H1 (cell line): ENCODE results near the gene COL19A1. TPM values are rescaled to one million over a fixed set of nuclear protein-coding genes. Genes with fewer than 3 reads are reported as not detected.

ENCODE experiments used
- CTCF ChIA-PET: fragments of 300-600 bp; sonication (Branson Sonifier 250); formaldehyde crosslinking; loops from one replicate; lab custom pipeline; 2021; ENCODE audit not compliant: partially characterized antibody; lab: Charles Lee
- POLR2A ChIA-PET: fragments of 300-600 bp; sonication (Branson Sonifier 250); formaldehyde crosslinking; loops from one replicate; lab custom pipeline; 2021; ENCODE audit warnings: inconsistent platforms; ENCODE audit not compliant: partially characterized antibody; lab: Charles Lee
- DNase-seq, 2 experiments: peaks; one replicate each; pipeline versions ENCODE4 v3.0.0 to v3.0.0-alpha.2; 2010 to 2022; ENCODE audit warnings: low spot score in 2 of 2, low read depth in 1 of 2, mixed read lengths in 1 of 2
- FAIRE-seq: peaks from 2 replicates; lab custom pipeline; 2011; peaks lifted over from hg19 to GRCh38; lab: Jason Lieb, UNC
- H2AFZ ChIP-seq: 2 replicates; pipeline ENCODE4 v1.8.1; 2012; ENCODE audit warnings: low read length, inconsistent platforms
- H2AK5ac ChIP-seq: 2 replicates; pipeline ENCODE4 v1.6.1; 2013; ENCODE audit warnings: low read depth, low read length
- H2BK120ac ChIP-seq: replicated peaks from 2 replicates; pipeline ENCODE3; 2013; ENCODE audit warnings: low read depth, low read length, inconsistent platforms
- H2BK12ac ChIP-seq: 2 replicates; pipeline ENCODE4 v1.6.1; 2013; ENCODE audit warnings: low read depth, low read length
- H2BK15ac ChIP-seq: 2 replicates; pipeline ENCODE4 v1.6.1; 2013; ENCODE audit warnings: low read length
- H2BK20ac ChIP-seq: 2 replicates; pipeline ENCODE4 v1.6.1; 2013; ENCODE audit warnings: low read length
- H2BK5ac ChIP-seq: 2 replicates; pipeline ENCODE4 v1.6.1; 2013; ENCODE audit warnings: low read depth, low read length
- H3K14ac ChIP-seq: 2 replicates; pipeline ENCODE4 v1.6.1; 2013; ENCODE audit warnings: inconsistent platforms; ENCODE audit not compliant: insufficient read length
- H3K18ac ChIP-seq: 2 replicates; pipeline ENCODE4 v1.6.1; 2013; ENCODE audit warnings: low read length; ENCODE audit errors: extremely low read depth
- H3K23ac ChIP-seq: 2 replicates; pipeline ENCODE4 v1.6.1; 2013; ENCODE audit warnings: inconsistent platforms; ENCODE audit not compliant: insufficient read length
- H3K23me2 ChIP-seq: 2 replicates; pipeline ENCODE4 v1.6.1; 2013; ENCODE audit warnings: low read depth, low read length
- H3K27ac ChIP-seq: 2 replicates; pipeline ENCODE4 v1.6.1; 2011; ENCODE audit warnings: low read depth, low read length, inconsistent platforms
- H3K27me3 ChIP-seq, 4 experiments: replicated peaks in 1 of 4; 1 replicate in 1 of 4; 2 replicates in 3 of 4; pipeline versions ENCODE4 v1.6.1 to v1.8.1; 2011 to 2013; ENCODE audit warnings: low read length in 3 of 4, mild to moderate bottlenecking in 3 of 4, inconsistent platforms in 2 of 4, mixed read lengths in 2 of 4, moderate library complexity in 1 of 4; ENCODE audit not compliant: control insufficient read depth in 3 of 4, insufficient read depth in 3 of 4; ENCODE audit errors: extremely low read depth in 1 of 4
- H3K36me3 ChIP-seq, 4 experiments: 2 replicates each; pipeline versions ENCODE4 v1.6.1 to v1.8.1; 2011 to 2013; ENCODE audit warnings: mild to moderate bottlenecking in 4 of 4, low read length in 3 of 4, moderate library complexity in 2 of 4, control low read depth in 1 of 4, inconsistent platforms in 1 of 4; ENCODE audit not compliant: insufficient read depth in 4 of 4, control insufficient read depth in 2 of 4
- H3K4ac ChIP-seq: replicated peaks from 2 replicates; pipeline ENCODE3; 2013; ENCODE audit warnings: low read length, low read depth, mixed read lengths, inconsistent platforms; ENCODE audit not compliant: insufficient read length
- H3K4me1 ChIP-seq, 4 experiments: replicated peaks in 1 of 4; 1 replicate in 1 of 4; 2 replicates in 3 of 4; pipeline versions ENCODE4 v1.6.1 to v1.8.1; 2011 to 2013; ENCODE audit warnings: low read length in 3 of 4, inconsistent platforms in 2 of 4, mixed read lengths in 1 of 4; ENCODE audit not compliant: insufficient read depth in 4 of 4, control insufficient read depth in 3 of 4
- H3K4me2 ChIP-seq, 2 experiments: 2 replicates each; pipeline versions ENCODE4 v1.6.1 to v1.8.1; 2011 to 2013; ENCODE audit warnings: low read depth in 2 of 2, low read length in 2 of 2, control low read depth in 1 of 2, inconsistent platforms in 1 of 2, mild to moderate bottlenecking in 1 of 2; ENCODE audit not compliant: insufficient read depth in 1 of 2
- H3K4me3 ChIP-seq, 4 experiments: fragments of 200-600, 300-600 bp in 1 of 4; sonication (generic), shearing (Covaris generic), sonication (Bioruptor Twin) in 1 of 4; 2 replicates each; pipeline versions ENCODE4 v1.5.1 to v1.8.1; 2011 to 2016; ENCODE audit warnings: low read length in 4 of 4, low read depth in 3 of 4, control low read depth in 2 of 4, inconsistent platforms in 2 of 4, mild to moderate bottlenecking in 2 of 4, mixed read lengths in 1 of 4, moderate library complexity in 1 of 4; ENCODE audit not compliant: insufficient read depth in 2 of 4; ENCODE audit errors: extremely low read depth in 1 of 4
- H3K56ac ChIP-seq: replicated peaks from 2 replicates; pipeline ENCODE3; 2013; ENCODE audit warnings: low read depth, mild to moderate bottlenecking, mixed read lengths, low read length, inconsistent platforms; ENCODE audit not compliant: insufficient read length
- H3K79me1 ChIP-seq: 2 replicates; pipeline ENCODE4 v1.6.1; 2013; ENCODE audit warnings: low read depth, low read length, control low read depth
- H3K79me2 ChIP-seq, 2 experiments: 2 replicates each; pipeline versions ENCODE4 v1.6.1 to v1.8.1; 2012 to 2013; ENCODE audit warnings: low read length in 2 of 2, mild to moderate bottlenecking in 2 of 2, inconsistent platforms in 1 of 2; ENCODE audit not compliant: insufficient read depth in 2 of 2, control insufficient read depth in 1 of 2
- H3K9ac ChIP-seq, 4 experiments: replicated peaks in 1 of 4; 1 replicate in 1 of 4; 2 replicates in 3 of 4; pipeline versions ENCODE4 v1.6.1 to v1.8.1; 2011 to 2013; ENCODE audit warnings: low read depth in 3 of 4, low read length in 3 of 4, control low read depth in 2 of 4, mild to moderate bottlenecking in 2 of 4, moderate library complexity in 2 of 4, inconsistent platforms in 1 of 4; ENCODE audit errors: extremely low read depth in 1 of 4
- H3K9me3 ChIP-seq, 2 experiments: 2 replicates each; pipeline versions ENCODE4 v1.6.1 to v1.8.1; 2012 to 2013; ENCODE audit warnings: mild to moderate bottlenecking in 2 of 2, moderate library complexity in 2 of 2, control low read depth in 1 of 2, inconsistent platforms in 1 of 2, low read depth in 1 of 2, low read length in 1 of 2, mixed read lengths in 1 of 2; ENCODE audit not compliant: insufficient read depth in 2 of 2
- H4K20me1 ChIP-seq, 2 experiments: replicated peaks in 1 of 2; 2 replicates each; pipeline versions ENCODE3 to v1.8.1; 2011 to 2013; ENCODE audit warnings: inconsistent platforms in 2 of 2, low read length in 2 of 2, mild to moderate bottlenecking in 1 of 2; ENCODE audit not compliant: insufficient read depth in 2 of 2, control insufficient read depth in 1 of 2
- H4K5ac ChIP-seq: 2 replicates; pipeline ENCODE4 v1.6.1; 2013; ENCODE audit warnings: low read length, low read depth, mixed read lengths, inconsistent platforms; ENCODE audit not compliant: insufficient read length
- H4K8ac ChIP-seq: 2 replicates; pipeline ENCODE4 v1.8.0; 2013; ENCODE audit warnings: mild to moderate bottlenecking, moderate library complexity, low read length, inconsistent platforms; ENCODE audit not compliant: insufficient read depth; ENCODE audit errors: extremely low read depth
- H4K91ac ChIP-seq: replicated peaks from 2 replicates; pipeline ENCODE3; 2013; ENCODE audit warnings: low read length, mixed read lengths, inconsistent platforms; ENCODE audit not compliant: insufficient read length
- ATF3 ChIP-seq: IDR thresholded peaks from 2 replicates; pipeline ENCODE4 v1.6.1; 2011; ENCODE audit warnings: low read depth, mild to moderate bottlenecking, low read length; ENCODE audit not compliant: insufficient read depth
- CBX5 ChIP-seq: fragments of 300-800, 300-1000 bp; sonication (generic); IDR thresholded peaks from 2 replicates; pipeline ENCODE4 v1.7.1; 2016; ENCODE audit warnings: antibody characterized with exemption, low read length, low read depth
- HDAC2 ChIP-seq, 2 experiments: fragments of 300-600 bp in 1 of 2; sonication (generic) in 1 of 2; IDR thresholded peaks; 2 replicates each; pipeline ENCODE4 v1.6.1; 2011 to 2012; ENCODE audit warnings: low read depth in 2 of 2, low read length in 2 of 2, mild to moderate bottlenecking in 2 of 2, moderate library complexity in 2 of 2, borderline replicate concordance in 1 of 2, inconsistent platforms in 1 of 2
- KDM1A ChIP-seq: fragments of 200-600, 300-600 bp; sonication (generic); IDR thresholded peaks from 2 replicates; pipeline ENCODE4 v1.7.1; 2016; ENCODE audit warnings: mild to moderate bottlenecking, low read length, borderline replicate concordance
- KDM4A ChIP-seq: IDR thresholded peaks from one replicate; pipeline ENCODE4 v1.7.1; 2012; ENCODE audit warnings: low read depth, mild to moderate bottlenecking, moderate library complexity, low read length, inconsistent platforms; ENCODE audit not compliant: severe bottlenecking
- POLR2A ChIP-seq, 2 experiments: IDR thresholded peaks; 1 replicate in 1 of 2; 2 replicates in 1 of 2; pipeline ENCODE4 v1.6.1; 2011; ENCODE audit warnings: low read depth in 2 of 2, low read length in 2 of 2, mild to moderate bottlenecking in 2 of 2; ENCODE audit errors: control extremely low read depth in 1 of 2
- RFX5 ChIP-seq: IDR thresholded peaks from 2 replicates; pipeline ENCODE4 v1.6.1; 2011; ENCODE audit warnings: low read depth, low read length, improper control_type of control experiment, borderline replicate concordance
- SIRT6 ChIP-seq: IDR thresholded peaks from one replicate; pipeline ENCODE4 v1.7.1; 2012; ENCODE audit warnings: low read length, inconsistent platforms
- SIX5 ChIP-seq: IDR thresholded peaks from 2 replicates; pipeline ENCODE4 v1.6.1; 2011; ENCODE audit warnings: mild to moderate bottlenecking, low read depth, low read length
- TEAD4 ChIP-seq: IDR thresholded peaks from 2 replicates; pipeline ENCODE4 v1.6.1; 2012; ENCODE audit warnings: low read depth, low read length, inconsistent platforms, mixed read lengths
- WGBS, 2 experiments: shearing (Covaris generic) in 1 of 2; methylation state at CpG; one replicate each; pipeline versions ENCODE4 v1.1.6 to v1.1.7; 2013 to 2015; ENCODE audit warnings: low lambda C conversion rate in 2 of 2, mixed read lengths in 2 of 2, inconsistent platforms in 1 of 2, low coverage in 1 of 2, missing lambda C conversion rate in 1 of 2; ENCODE audit not compliant: insufficient replicate concordance in 2 of 2, insufficient coverage in 1 of 2, insufficient read length in 1 of 2; ENCODE audit errors: extremely low coverage in 1 of 2, missing lambda C conversion rate in 1 of 2; 5-methylcytosine and 5-hydroxymethylcytosine counted together
- polyA plus RNA-seq, 7 experiments: library from polyadenylated mRNA; depleted of rRNA in 3 of 7; stranded (reverse) in 5 of 7; unstranded in 2 of 7; fragments of >200 nt in 5 of 7; fragments of 200-250 nt in 2 of 7; gene quantifications; 1 replicate in 5 of 7; 2 replicates in 1 of 7; 4 replicates in 1 of 7; pipeline versions ENCODE4 v1.2.1 to v1.2.3, GENCODE V29; 2011 to 2013; ENCODE audit warnings: missing spikeins in 2 of 7, mixed read lengths in 2 of 7
- total RNA-seq: library from RNA; stranded (reverse); fragmentation: NEBNext Ultra II Directional; extraction: Animal tissue kit (Norgen Biotek cat#: 25700); gene quantifications from 2 replicates; pipeline ENCODE4 v1.2.1, GENCODE V29; 2021
- TF ChIP-seq, protein P1 (sequence below), 3 experiments: IDR thresholded peaks; 1 replicate in 2 of 3; 2 replicates in 1 of 3; pipeline versions ENCODE4 v1.5.1 to v1.6.1; 2011; ENCODE audit warnings: low read length in 3 of 3, mild to moderate bottlenecking in 3 of 3, inconsistent platforms in 2 of 3, low read depth in 1 of 3, moderate library complexity in 1 of 3; ENCODE audit not compliant: insufficient read depth in 1 of 3; ENCODE audit errors: control extremely low read depth in 1 of 3

Gene COL19A1
- total and polyA plus RNA-seq, 2 of the 8 experiments (the other 6 are each of a cell fraction or from before 2014, with no cell fraction given), result not detected

DNA sequence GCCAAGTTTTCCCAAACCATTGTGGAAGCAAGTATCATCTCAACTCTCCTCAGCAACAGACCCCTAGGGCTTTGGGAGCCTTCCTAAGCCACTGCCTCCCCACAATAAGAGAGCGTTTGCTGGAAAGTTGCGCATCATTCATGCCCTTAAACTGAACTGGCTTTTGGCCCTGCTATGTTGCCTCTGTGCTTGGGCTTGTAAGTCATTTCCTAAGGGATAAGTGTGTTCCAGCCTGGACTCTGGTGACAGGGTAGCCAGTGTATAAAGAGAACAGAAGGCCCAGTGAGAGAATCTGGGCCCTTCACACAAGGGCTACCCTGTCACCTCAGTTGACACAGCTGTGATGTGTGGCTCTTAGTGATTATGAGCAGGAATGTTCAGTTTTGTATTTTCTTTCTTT lies 358.7 kb downstream of the COL19A1 start:
- ChIA-PET CTCF (interaction anchor here (0.7 to 1.6 kb wide), 2 partner anchors 14 to 84 kb away, joined by 3 to 5 read pairs; no protein-coding TSS in a partner anchor), POLR2A (interaction anchor here (0.9 to 1.1 kb wide), 2 partner anchors 17 to 57 kb away, joined by 3 to 5 read pairs; no protein-coding TSS in a partner anchor)
- Histone ChIP-seq H3K79me2 (no peaks in the 10 kb centered on the region), H2BK20ac (no peak overlapping the region), H2BK15ac (no peak overlapping the region), H3K36me3 (no peaks in the 10 kb centered on the region), H4K8ac (no peak overlapping the region), H3K9me3 (no peaks in the 10 kb centered on the region), H3K79me1 (no peaks in the 10 kb centered on the region), H3K27ac (no peak overlapping the region), H4K91ac (no peak overlapping the region), H3K4me2 (no peak overlapping the region), H3K23me2 (no peaks in the 10 kb centered on the region), H2BK12ac (no peak overlapping the region), H3K56ac (no peak overlapping the region), H2BK5ac (no peak overlapping the region), H3K4me3 (no peak overlapping the region), H3K4ac (no peak overlapping the region), H3K4me1 (peaks cover 0 to 3% (median under 1%) of the 10 kb centered on the region in 4 experiments; a peak in 2 of 7 replicates), H3K18ac (no peak overlapping the region), H2BK120ac (no peak overlapping the region), H4K5ac (no peak overlapping the region), H3K9ac (no peak overlapping the region), H3K27me3 (no peaks in the 10 kb centered on the region), H2AK5ac (no peak overlapping the region), H2AFZ (no peak overlapping the region), H4K20me1 (no peaks in the 10 kb centered on the region), H3K14ac (no peak overlapping the region), H3K23ac (no peak overlapping the region)
- WGBS, 2 experiments, result 88% methylated on average over 2 of the region's 2 CpGs; no CpG with 5 or more reads in 1 of the 2 experiments
- no peak for TF ChIP-seq KDM1A
- TF ChIP-seq SIX5, result no peak
- TF ChIP-seq RFX5, result no peak
- no peak for TF ChIP-seq POLR2A (IDR thresholded peaks at IDR 0.05; ENCODE audit: control extremely low read depth in 1 of 2, low read depth in 2 of 2, low read length in 2 of 2)
- TF ChIP-seq HDAC2 (IDR thresholded peaks at IDR 0.05; ENCODE audit: borderline replicate concordance in 1 of 2, low read depth in 2 of 2, low read length in 2 of 2), result no peak
- TF ChIP-seq, protein P1, sequence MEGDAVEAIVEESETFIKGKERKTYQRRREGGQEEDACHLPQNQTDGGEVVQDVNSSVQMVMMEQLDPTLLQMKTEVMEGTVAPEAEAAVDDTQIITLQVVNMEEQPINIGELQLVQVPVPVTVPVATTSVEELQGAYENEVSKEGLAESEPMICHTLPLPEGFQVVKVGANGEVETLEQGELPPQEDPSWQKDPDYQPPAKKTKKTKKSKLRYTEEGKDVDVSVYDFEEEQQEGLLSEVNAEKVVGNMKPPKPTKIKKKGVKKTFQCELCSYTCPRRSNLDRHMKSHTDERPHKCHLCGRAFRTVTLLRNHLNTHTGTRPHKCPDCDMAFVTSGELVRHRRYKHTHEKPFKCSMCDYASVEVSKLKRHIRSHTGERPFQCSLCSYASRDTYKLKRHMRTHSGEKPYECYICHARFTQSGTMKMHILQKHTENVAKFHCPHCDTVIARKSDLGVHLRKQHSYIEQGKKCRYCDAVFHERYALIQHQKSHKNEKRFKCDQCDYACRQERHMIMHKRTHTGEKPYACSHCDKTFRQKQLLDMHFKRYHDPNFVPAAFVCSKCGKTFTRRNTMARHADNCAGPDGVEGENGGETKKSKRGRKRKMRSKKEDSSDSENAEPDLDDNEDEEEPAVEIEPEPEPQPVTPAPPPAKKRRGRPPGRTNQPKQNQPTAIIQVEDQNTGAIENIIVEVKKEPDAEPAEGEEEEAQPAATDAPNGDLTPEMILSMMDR (IDR thresholded peaks at IDR 0.05; ENCODE audit: control extremely low read depth in 1 of 3, insufficient read depth in 1 of 3, low read depth in 1 of 3, low read length in 3 of 3), result no peak
- no peak for TF ChIP-seq ATF3
- no peak for TF ChIP-seq KDM4A
- TF ChIP-seq CBX5, result no peak
- no peak for TF ChIP-seq TEAD4
- TF ChIP-seq SIRT6, result no peak
- no peak for FAIRE-seq
- no peak for DNase-seq
